Peyer's patch (tissue), 4 donors: Measurements from ENCODE around the gene ARHGEF3. TPM values are rescaled to one million over a fixed set of nuclear protein-coding genes. Genes with fewer than 3 reads are reported as not detected.

ENCODE experiments used
- DNase-seq, 3 donors: peaks; one replicate each; pipeline ENCODE4 v3.0.0-alpha.2; 2017 to 2019
- H3K27ac ChIP-seq, 4 donors: fragments of 200-600 bp; sonication (generic); one replicate each; pipeline ENCODE4 v1.5.1; 2016 to 2019
- H3K27me3 ChIP-seq, 2 donors: fragments of 200-600 bp; sonication (generic); one replicate each; pipeline ENCODE4 v1.5.1; 2019
- H3K36me3 ChIP-seq, 3 donors: fragments of 200-600 bp; sonication (generic); one replicate each; pipeline ENCODE4 v1.5.1; 2016 to 2019
- H3K4me1 ChIP-seq, 4 donors: fragments of 200-600 bp; sonication (generic); one replicate each; pipeline ENCODE4 v1.5.1; 2016 to 2019
- H3K4me3 ChIP-seq, 4 donors: fragments of 200-600 bp; sonication (generic); 1 replicate in 3 of 4; 2 replicates in 1 of 4; pipeline ENCODE4 v1.5.1; 2016 to 2019; ENCODE audit warnings: mild to moderate bottlenecking in 1 of 4
- H3K9me3 ChIP-seq, 4 donors: fragments of 200-600 bp; sonication (generic); one replicate each; pipeline ENCODE4 v1.5.1; 2016 to 2019; ENCODE audit warnings: mild to moderate bottlenecking in 1 of 4
- POLR2A ChIP-seq, 2 donors: fragments of 450-650 bp; IDR thresholded peaks; one replicate each; pipeline ENCODE4 v1.5.1; 2017; ENCODE audit warnings: antibody characterized with exemption in 2 of 2, mild to moderate bottlenecking in 2 of 2, moderate library complexity in 2 of 2
- total RNA-seq, 4 donors: library from RNA; depleted of rRNA; stranded (reverse); fragments of >200 nt; gene quantifications; one replicate each; pipeline ENCODE4 v1.1.0, GENCODE V29; 2016
- TF ChIP-seq, protein P1 (sequence below), 6 experiments: fragments of 450-650 bp in 4 of 6; fragments of 200-600 bp in 2 of 6; sonication (generic) in 1 of 6; IDR thresholded peaks; one replicate each; pipeline ENCODE4 v1.5.1; 2017 to 2019; ENCODE audit warnings: antibody characterized with exemption in 6 of 6, mild to moderate bottlenecking in 3 of 6, moderate library complexity in 1 of 6

The ARHGEF3 gene
- total RNA-seq, 4 donors from 2014 or later, result 4.5 to 40.4 (median 6.2) TPM

DNA sequence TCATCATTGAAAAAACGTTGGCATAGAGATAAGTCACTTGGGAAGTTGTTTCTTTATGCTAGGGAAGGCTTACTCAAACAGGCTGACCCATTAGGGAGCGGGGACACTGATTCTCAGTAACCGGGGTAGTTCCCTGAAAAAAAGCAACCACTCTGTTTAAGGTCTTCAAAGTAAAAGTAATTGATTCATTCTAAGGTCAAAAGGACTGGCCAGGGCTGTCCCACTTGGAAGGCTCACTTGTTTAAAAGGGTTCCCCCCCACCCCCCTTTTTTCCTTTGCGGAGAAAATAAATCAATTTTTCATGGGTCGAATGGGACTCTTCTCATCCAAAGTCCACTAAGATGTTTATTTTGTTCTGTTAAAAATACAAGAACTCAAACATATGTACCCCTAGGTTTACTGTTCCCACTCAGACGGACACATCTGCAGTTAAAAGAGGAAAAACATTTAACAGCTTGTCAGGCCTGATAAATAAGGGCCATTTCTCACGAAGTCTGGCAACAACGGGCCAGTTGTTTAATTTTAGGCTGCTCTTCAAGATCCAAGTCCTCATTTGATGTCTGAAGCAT is 53.0 kb downstream of the ARHGEF3 start:
- no peak for DNase-seq
- H3K9me3 ChIP-seq, result no peaks in the 10 kb centered on the region
- H3K27ac ChIP-seq, result no peak overlapping the region
- H3K27me3 ChIP-seq, result no peaks in the 10 kb centered on the region
- no peaks in the 10 kb centered on the region for H3K4me1 ChIP-seq
- no peak overlapping the region for H3K4me3 ChIP-seq
- peaks cover 0 to 21% (median 0%) of the 10 kb centered on the region in 3 donors for H3K36me3 ChIP-seq
- no peak for TF ChIP-seq POLR2A (IDR thresholded peaks at IDR 0.05)
- TF ChIP-seq, protein P1, sequence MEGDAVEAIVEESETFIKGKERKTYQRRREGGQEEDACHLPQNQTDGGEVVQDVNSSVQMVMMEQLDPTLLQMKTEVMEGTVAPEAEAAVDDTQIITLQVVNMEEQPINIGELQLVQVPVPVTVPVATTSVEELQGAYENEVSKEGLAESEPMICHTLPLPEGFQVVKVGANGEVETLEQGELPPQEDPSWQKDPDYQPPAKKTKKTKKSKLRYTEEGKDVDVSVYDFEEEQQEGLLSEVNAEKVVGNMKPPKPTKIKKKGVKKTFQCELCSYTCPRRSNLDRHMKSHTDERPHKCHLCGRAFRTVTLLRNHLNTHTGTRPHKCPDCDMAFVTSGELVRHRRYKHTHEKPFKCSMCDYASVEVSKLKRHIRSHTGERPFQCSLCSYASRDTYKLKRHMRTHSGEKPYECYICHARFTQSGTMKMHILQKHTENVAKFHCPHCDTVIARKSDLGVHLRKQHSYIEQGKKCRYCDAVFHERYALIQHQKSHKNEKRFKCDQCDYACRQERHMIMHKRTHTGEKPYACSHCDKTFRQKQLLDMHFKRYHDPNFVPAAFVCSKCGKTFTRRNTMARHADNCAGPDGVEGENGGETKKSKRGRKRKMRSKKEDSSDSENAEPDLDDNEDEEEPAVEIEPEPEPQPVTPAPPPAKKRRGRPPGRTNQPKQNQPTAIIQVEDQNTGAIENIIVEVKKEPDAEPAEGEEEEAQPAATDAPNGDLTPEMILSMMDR (IDR thresholded peaks at IDR 0.05), result no peak

DNA sequence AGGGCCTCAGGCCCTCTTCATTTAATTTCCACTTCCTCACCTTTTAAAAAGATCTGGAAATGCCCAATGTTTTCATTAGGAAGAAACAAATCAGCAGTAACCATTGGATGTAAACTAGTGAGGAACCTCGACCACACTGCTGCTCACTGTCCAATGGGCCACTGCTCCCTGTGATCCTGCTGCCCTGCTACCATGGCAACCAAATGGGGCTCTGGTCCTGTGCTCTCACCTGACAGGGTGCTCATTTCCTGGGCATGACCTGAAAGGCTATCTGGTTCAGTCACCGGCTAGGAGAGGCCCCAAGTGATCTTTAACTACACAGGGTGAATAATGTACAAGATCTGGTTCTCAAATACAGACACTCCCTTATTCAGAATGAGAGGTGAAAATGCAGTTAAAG is 54.6 kb downstream of the ARHGEF3 start:
- Histone ChIP-seq H3K27ac (no peak overlapping the region), H3K4me1 (no peaks in the 10 kb centered on the region), H3K27me3 (no peaks in the 10 kb centered on the region), H3K36me3 (peaks cover 0 to 25% (median 0%) of the 10 kb centered on the region in 3 donors), H3K9me3 (no peaks in the 10 kb centered on the region), H3K4me3 (no peak overlapping the region)
- no peak for DNase-seq
- TF ChIP-seq, protein P1 (IDR thresholded peaks at IDR 0.05), result no peak
- TF ChIP-seq POLR2A (IDR thresholded peaks at IDR 0.05), result no peak

DNA sequence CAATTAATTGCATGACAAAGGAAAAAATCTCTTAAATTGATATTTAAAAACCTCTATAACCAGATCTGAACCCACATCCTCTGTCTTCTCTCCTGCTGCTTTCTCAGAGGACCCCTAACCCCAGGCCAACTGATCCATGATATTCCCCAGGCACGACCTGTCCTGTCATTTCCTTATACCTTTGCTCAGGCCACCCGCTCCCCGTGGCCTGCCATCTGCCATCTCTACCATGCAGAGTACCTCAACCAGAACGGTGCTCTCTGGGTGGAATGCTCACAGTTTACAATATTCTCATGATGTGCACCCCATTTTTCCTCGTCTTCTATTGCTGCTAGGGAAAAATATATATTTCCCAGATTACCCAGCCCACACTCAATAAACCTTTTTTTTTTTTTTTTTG is 57.7 kb downstream of the ARHGEF3 start:
- Histone ChIP-seq H3K9me3 (no peaks in the 10 kb centered on the region), H3K36me3 (peaks cover 0 to 25% (median 0%) of the 10 kb centered on the region in 3 donors), H3K4me3 (no peak overlapping the region), H3K4me1 (no peaks in the 10 kb centered on the region), H3K27me3 (no peaks in the 10 kb centered on the region), H3K27ac (no peak overlapping the region)
- no peak for TF ChIP-seq POLR2A (IDR thresholded peaks at IDR 0.05)
- TF ChIP-seq, protein P1 (IDR thresholded peaks at IDR 0.05), result no peak
- DNase-seq, result no peak

DNA sequence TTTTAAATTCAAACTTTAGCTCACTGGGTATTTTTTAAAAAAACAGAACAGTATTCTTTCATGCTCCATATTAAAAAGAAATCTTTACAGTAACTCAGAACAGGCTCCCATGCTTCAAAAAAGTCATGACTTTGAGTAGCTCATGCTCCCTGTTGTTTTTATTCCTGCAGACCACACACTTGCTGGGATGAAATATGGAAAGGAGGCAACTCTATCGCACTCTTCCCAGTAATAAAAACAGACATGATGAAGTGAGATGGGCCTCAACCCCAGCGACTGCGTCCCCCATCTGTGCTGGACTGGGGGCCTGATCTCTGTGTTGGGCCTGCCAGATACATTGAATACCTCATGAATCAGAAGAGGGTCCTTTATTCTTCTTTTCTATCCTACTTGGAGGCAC is 58.9 kb downstream of the ARHGEF3 start:
- Histone ChIP-seq H3K27ac (no peak overlapping the region), H3K27me3 (no peaks in the 10 kb centered on the region), H3K4me1 (no peaks in the 10 kb centered on the region), H3K4me3 (no peak overlapping the region), H3K36me3 (peaks cover 0 to 25% (median 0%) of the 10 kb centered on the region in 3 donors), H3K9me3 (no peaks in the 10 kb centered on the region)
- DNase-seq, result no peak
- TF ChIP-seq POLR2A (IDR thresholded peaks at IDR 0.05), result no peak
- TF ChIP-seq, protein P1 (IDR thresholded peaks at IDR 0.05), result no peak

DNA sequence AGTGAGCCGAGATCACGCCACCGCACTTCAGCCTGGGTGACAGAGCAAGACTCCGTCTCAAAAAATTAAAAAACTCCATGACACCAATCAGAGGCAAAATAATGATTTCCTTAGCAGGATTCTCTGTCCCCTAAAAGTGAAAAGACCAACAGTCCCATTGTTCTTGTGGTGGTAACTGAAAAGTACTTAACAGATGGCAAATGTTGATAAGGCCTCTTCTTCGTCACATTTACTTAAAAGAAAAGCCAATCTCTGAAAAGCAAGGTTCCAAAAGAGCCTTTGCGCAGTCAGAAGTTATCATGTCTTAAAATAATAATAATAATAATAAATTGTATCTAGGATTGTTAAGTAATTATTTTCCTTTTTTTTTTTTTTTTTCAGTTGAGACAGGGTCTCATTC is 62.7 kb downstream of the ARHGEF3 start:
- H3K27me3 ChIP-seq, result no peaks in the 10 kb centered on the region
- no peak for TF ChIP-seq POLR2A (IDR thresholded peaks at IDR 0.05)
- TF ChIP-seq, protein P1 (IDR thresholded peaks at IDR 0.05), result no peak
- H3K9me3 ChIP-seq, result no peaks in the 10 kb centered on the region
- no peak for DNase-seq
- H3K36me3 ChIP-seq, result peaks cover 0 to 10% (median 0%) of the 10 kb centered on the region in 3 donors
- H3K4me1 ChIP-seq, result no peaks in the 10 kb centered on the region
- no peak overlapping the region for H3K4me3 ChIP-seq
- no peak overlapping the region for H3K27ac ChIP-seq

DNA sequence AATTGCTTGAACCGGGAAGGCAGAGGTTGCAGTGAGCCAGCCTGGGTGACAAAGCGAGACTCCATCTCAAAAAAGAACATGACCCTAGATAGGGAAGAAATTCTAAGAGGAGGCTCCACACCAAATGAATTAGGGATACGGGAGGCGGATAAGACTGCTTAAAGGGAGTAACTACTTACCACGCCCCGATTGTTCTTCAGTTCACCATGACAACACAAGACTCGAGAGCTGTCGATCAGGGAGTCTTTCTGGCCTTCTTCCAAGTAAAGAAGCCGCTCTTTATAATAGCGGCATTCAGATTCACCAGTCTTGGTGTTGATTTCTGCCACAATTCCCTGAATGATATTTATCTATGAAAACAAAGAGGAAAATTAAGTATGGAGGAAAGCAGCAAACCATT is 64.7 kb downstream of the ARHGEF3 start:
- H3K36me3 ChIP-seq, result peaks cover 0 to 2% (median 0%) of the 10 kb centered on the region in 3 donors
- no peak for DNase-seq
- H3K27ac ChIP-seq, result no peak overlapping the region

More for the DNA sequence above, 64.7 kb downstream of the ARHGEF3 start:
- Histone ChIP-seq H3K4me3 (no peak overlapping the region), H3K27me3 (no peaks in the 10 kb centered on the region), H3K9me3 (no peaks in the 10 kb centered on the region), H3K4me1 (no peaks in the 10 kb centered on the region)
- TF ChIP-seq POLR2A (IDR thresholded peaks at IDR 0.05), result no peak
- TF ChIP-seq, protein P1 (IDR thresholded peaks at IDR 0.05), result no peak
